Panc1 (cell line): Measurements from ENCODE around the gene CUX1. TPM values are rescaled to one million over a fixed set of nuclear protein-coding genes. Genes with fewer than 3 reads are reported as not detected.

Experiments used
- ATAC-seq: fragments of 200-7000 bp; cut with Tn5 transposase; 2 replicates; pipeline ENCODE4 v1.9.1; 2020; ENCODE audit warnings: mild to moderate bottlenecking, moderate library complexity
- BruUV-seq: library from RNA; stranded (reverse); fragments of 400-500 nt; replicated peaks from 2 replicates; lab custom pipeline; 2021; lab: Mats Ljungman, UMichigan
- CTCF ChIA-PET: fragments of 300-600 bp; sonication (Branson Sonifier 250); formaldehyde crosslinking; loops from one replicate; lab custom pipeline; 2022; ENCODE audit warnings: antibody characterized with exemption; lab: Charles Lee
- POLR2A ChIA-PET: fragments of 300-600 bp; sonication (Branson Sonifier 250); formaldehyde crosslinking; loops from one replicate; lab custom pipeline; 2022; ENCODE audit warnings: antibody characterized with exemption; lab: Charles Lee
- DNase-seq: peaks from one replicate; pipeline ENCODE4 v3.0.0-alpha.2; 2010; ENCODE audit warnings: low read depth, low spot score
- H3K27ac ChIP-seq: 2 replicates; pipeline ENCODE4 v1.5.1; 2011; ENCODE audit warnings: mild to moderate bottlenecking, low read length, inconsistent platforms
- H3K27me3 ChIP-seq: fragments of 200-500 bp; sonication (Bioruptor generic); 2 replicates; pipeline ENCODE4 v1.6.0; 2014; ENCODE audit warnings: low read length, inconsistent platforms; ENCODE audit not compliant: control insufficient read depth, insufficient read depth
- H3K36me3 ChIP-seq: fragments of 200-500 bp; sonication (Bioruptor generic); 2 replicates; pipeline ENCODE4 v1.5.1; 2014; ENCODE audit warnings: inconsistent platforms, mild to moderate bottlenecking, low read length, moderate library complexity; ENCODE audit not compliant: control insufficient read depth, insufficient read depth
- H3K4me1 ChIP-seq: 2 replicates; pipeline ENCODE4 v1.5.1; 2011; ENCODE audit warnings: inconsistent platforms, mild to moderate bottlenecking, low read length, moderate library complexity; ENCODE audit not compliant: control insufficient read depth, insufficient read depth
- H3K4me3 ChIP-seq, 2 experiments: 2 replicates each; pipeline ENCODE4 v1.5.1; 2011 to 2012; ENCODE audit warnings: low read depth in 2 of 2, low read length in 2 of 2, mild to moderate bottlenecking in 2 of 2, inconsistent platforms in 1 of 2, moderate library complexity in 1 of 2
- H3K9me3 ChIP-seq: fragments of 200-500 bp; sonication (Bioruptor generic); 2 replicates; pipeline ENCODE4 v1.5.1; 2014; ENCODE audit warnings: low read depth, mild to moderate bottlenecking, inconsistent platforms, low read length, moderate library complexity; ENCODE audit not compliant: control insufficient read depth, insufficient read depth
- CTCF ChIP-seq: fragments of 450-650 bp; IDR thresholded peaks from 2 replicates; pipeline ENCODE4 v1.5.1; 2017; ENCODE audit warnings: mild to moderate bottlenecking
- POLR2AphosphoS5 ChIP-seq: IDR thresholded peaks from 2 replicates; pipeline ENCODE4 v1.6.1; 2012; ENCODE audit warnings: mild to moderate bottlenecking, low read depth, low read length, moderate library complexity
- REST ChIP-seq, 2 experiments: IDR thresholded peaks; 2 replicates each; pipeline ENCODE4 v1.6.1; 2011 to 2012; ENCODE audit warnings: low read depth in 2 of 2, control low read depth in 1 of 2, low read length in 1 of 2, mild to moderate bottlenecking in 1 of 2, moderate library complexity in 1 of 2; ENCODE audit not compliant: insufficient read depth in 1 of 2
- SIN3A ChIP-seq: IDR thresholded peaks from 2 replicates; pipeline ENCODE4 v1.6.1; 2012; ENCODE audit warnings: low read depth, mild to moderate bottlenecking, low read length, moderate library complexity, borderline replicate concordance; ENCODE audit not compliant: insufficient read depth
- TCF7L2 ChIP-seq: IDR thresholded peaks from 2 replicates; pipeline ENCODE4 v1.6.1; 2011; ENCODE audit warnings: mild to moderate bottlenecking, low read depth, low read length, inconsistent platforms
- in situ Hi-C: cut with HindIII; loops from 2 replicates; pipeline ENCODE4 v1.10.0; 2016; ENCODE audit warnings: low sequenced_read_pairs, low pct_unique_long_range_greater_than_20kb
- intact Hi-C: fragments of 100-400 bp; cut with micrococcal nuclease; formaldehyde crosslinking; loops from one replicate; pipeline ENCODE4 v1.10.0; 2022; ENCODE audit not compliant: unreplicated experiment
- total RNA-seq: library from RNA; stranded (reverse); gene quantifications from one replicate; pipeline ENCODE4 v1.2.1, GENCODE V29; 2021; ENCODE audit not compliant: unreplicated experiment

The CUX1 gene
- total RNA-seq, 1 experiment from 2014 or later: 50.9 TPM

GRCh38 chr7:102047167-102047566 lies 229.7 kb downstream of the CUX1 start:
- H3K4me1 ChIP-seq: no peaks in the 10 kb centered on the region
- BruUV-seq: no TSS peak
- no peak for ATAC-seq
- ChIA-PET CTCF (interaction anchor here (0.5 kb wide), 1 partner anchor 37 kb away, joined by 4 read pairs; no protein-coding TSS in a partner anchor), POLR2A (interaction anchor here (0.6 kb wide), 1 partner anchor 91 kb away, joined by 11 read pairs; no protein-coding TSS in a partner anchor)
- in situ Hi-C loops: no loop called here
- H3K27me3 ChIP-seq: no peaks in the 10 kb centered on the region
- no peaks in the 10 kb centered on the region for H3K9me3 ChIP-seq
- no peak overlapping the region for H3K27ac ChIP-seq
- DNase-seq: no peak
- H3K36me3 ChIP-seq: no peaks in the 10 kb centered on the region
- no peak overlapping the region for H3K4me3 ChIP-seq
- intact Hi-C loops: no loop called here
- no peak for TF ChIP-seq TCF7L2
- no peak for TF ChIP-seq REST (IDR thresholded peaks at IDR 0.05; ENCODE audit: insufficient read depth in 1 of 2, low read depth in 2 of 2, low read length in 1 of 2)
- no peak for TF ChIP-seq SIN3A
- no peak for TF ChIP-seq CTCF
- TF ChIP-seq POLR2AphosphoS5: no peak

- no peak for DNase-seq
- H3K4me3 ChIP-seq: no peak overlapping the region
- no peaks in the 10 kb centered on the region for H3K4me1 ChIP-seq
- H3K27me3 ChIP-seq: no peaks in the 10 kb centered on the region
- BruUV-seq: no TSS peak
- TF ChIP-seq REST (IDR thresholded peaks at IDR 0.05; ENCODE audit: insufficient read depth in 1 of 2, low read depth in 2 of 2, low read length in 1 of 2): no peak
- TF ChIP-seq POLR2AphosphoS5: no peak
- no peak for TF ChIP-seq SIN3A
- TF ChIP-seq TCF7L2: no peak
- no peak for TF ChIP-seq CTCF
- CTCF ChIA-PET: no interaction called here
- intact Hi-C loops (no loop called here), in situ Hi-C loops (no loop called here)
- peaks cover 5% of the 10 kb centered on the region; the same call in 1 of the 2 replicates for H3K9me3 ChIP-seq
- no peak for ATAC-seq
- H3K36me3 ChIP-seq: no peaks in the 10 kb centered on the region
- POLR2A ChIA-PET: no interaction called here
- no peak overlapping the region for H3K27ac ChIP-seq
These were observed 232.3 kb downstream of the CUX1 start for GRCh38 chr7:102049765-102050164.
